Measurements from ENCODE around the gene MCTP2.

The MCTP2 gene

GRCh38 chr15:94314639-94315038, 83.3 kb downstream of the MCTP2 start:
- peaks cover 3% of the 10 kb centered on the region; the same call in 1 of the 2 replicates for H3K4me1 ChIP-seq (ENCODE audit: insufficient read depth, low read length)
- H3K9ac ChIP-seq (ENCODE audit: low read depth, low read length): no peak overlapping the region
- H3K36me3 ChIP-seq (ENCODE audit: insufficient read depth, low read depth, low read length): no peaks in the 10 kb centered on the region
- no peaks in the 10 kb centered on the region for H3K27me3 ChIP-seq (ENCODE audit: insufficient read depth, low read length)
- H3K27ac ChIP-seq (ENCODE audit: low read length): no peak overlapping the region
- H3K9me3 ChIP-seq (ENCODE audit: insufficient read depth, low read depth, low read length): no peaks in the 10 kb centered on the region
- no peak overlapping the region for H3K4me3 ChIP-seq (ENCODE audit: low read length)

GRCh38 chr15:94317211-94317610, 85.8 kb downstream of the MCTP2 start:
- Histone ChIP-seq H3K4me1 (ENCODE audit: insufficient read depth, low read length) (peaks cover 3% of the 10 kb centered on the region; the same call in 1 of the 2 replicates), H3K9me3 (ENCODE audit: insufficient read depth, low read depth, low read length) (no peaks in the 10 kb centered on the region), H3K27me3 (ENCODE audit: insufficient read depth, low read length) (no peaks in the 10 kb centered on the region), H3K9ac (ENCODE audit: low read depth, low read length) (no peak overlapping the region), H3K27ac (ENCODE audit: low read length) (no peak overlapping the region), H3K4me3 (ENCODE audit: low read length) (no peak overlapping the region), H3K36me3 (ENCODE audit: insufficient read depth, low read depth, low read length) (no peaks in the 10 kb centered on the region)

- Histone ChIP-seq H3K9me3 (ENCODE audit: insufficient read depth, low read depth, low read length) (no peaks in the 10 kb centered on the region), H3K27me3 (ENCODE audit: insufficient read depth, low read length) (no peaks in the 10 kb centered on the region), H3K4me1 (ENCODE audit: insufficient read depth, low read length) (no peaks in the 10 kb centered on the region), H3K4me3 (ENCODE audit: low read length) (no peak overlapping the region), H3K36me3 (ENCODE audit: insufficient read depth, low read depth, low read length) (no peaks in the 10 kb centered on the region), H3K27ac (ENCODE audit: low read length) (no peak overlapping the region), H3K9ac (ENCODE audit: low read depth, low read length) (no peak overlapping the region)
Measured at GRCh38 chr15:94322141-94322540, 90.8 kb downstream of the MCTP2 start.

- no peaks in the 10 kb centered on the region for H3K4me1 ChIP-seq (ENCODE audit: insufficient read depth, low read length)
- no peaks in the 10 kb centered on the region for H3K9me3 ChIP-seq (ENCODE audit: insufficient read depth, low read depth, low read length)
- H3K36me3 ChIP-seq (ENCODE audit: insufficient read depth, low read depth, low read length): no peaks in the 10 kb centered on the region
- H3K4me3 ChIP-seq (ENCODE audit: low read length): no peak overlapping the region
- no peak overlapping the region for H3K27ac ChIP-seq (ENCODE audit: low read length)
- no peak overlapping the region for H3K9ac ChIP-seq (ENCODE audit: low read depth, low read length)
- no peaks in the 10 kb centered on the region for H3K27me3 ChIP-seq (ENCODE audit: insufficient read depth, low read length)
Measured at GRCh38 chr15:94323076-94323475, 91.7 kb downstream of the MCTP2 start.

GRCh38 chr15:94324117-94324826, 92.9 kb downstream of the MCTP2 start:
- Histone ChIP-seq H3K27ac (ENCODE audit: low read length) (no peak overlapping the region), H3K4me1 (ENCODE audit: insufficient read depth, low read length) (no peaks in the 10 kb centered on the region), H3K9ac (ENCODE audit: low read depth, low read length) (no peak overlapping the region)

GRCh38 chr15:94324835-94325767, 93.7 kb downstream of the MCTP2 start:
- Histone ChIP-seq H3K4me1 (ENCODE audit: insufficient read depth, low read length) (no peaks in the 10 kb centered on the region), H3K27ac (ENCODE audit: low read length) (no peak overlapping the region), H3K9ac (ENCODE audit: low read depth, low read length) (no peak overlapping the region), H3K4me3 (ENCODE audit: low read length) (no peak overlapping the region), H3K36me3 (ENCODE audit: insufficient read depth, low read depth, low read length) (no peaks in the 10 kb centered on the region), H3K9me3 (ENCODE audit: insufficient read depth, low read depth, low read length) (no peaks in the 10 kb centered on the region), H3K27me3 (ENCODE audit: insufficient read depth, low read length) (no peaks in the 10 kb centered on the region)

More at GRCh38 chr15:94324117-94324826, 92.9 kb downstream of the MCTP2 start:
- Histone ChIP-seq H3K36me3 (ENCODE audit: insufficient read depth, low read depth, low read length) (no peaks in the 10 kb centered on the region), H3K27me3 (ENCODE audit: insufficient read depth, low read length) (no peaks in the 10 kb centered on the region), H3K4me3 (ENCODE audit: low read length) (no peak overlapping the region), H3K9me3 (ENCODE audit: insufficient read depth, low read depth, low read length) (no peaks in the 10 kb centered on the region)

- no peaks in the 10 kb centered on the region for H3K36me3 ChIP-seq (ENCODE audit: insufficient read depth, low read depth, low read length)
- no peak overlapping the region for H3K27ac ChIP-seq (ENCODE audit: low read length)
- H3K4me1 ChIP-seq (ENCODE audit: insufficient read depth, low read length): no peaks in the 10 kb centered on the region
- no peak overlapping the region for H3K9ac ChIP-seq (ENCODE audit: low read depth, low read length)
- H3K9me3 ChIP-seq (ENCODE audit: insufficient read depth, low read depth, low read length): no peaks in the 10 kb centered on the region
- H3K27me3 ChIP-seq (ENCODE audit: insufficient read depth, low read length): no peaks in the 10 kb centered on the region
- H3K4me3 ChIP-seq (ENCODE audit: low read length): no peak overlapping the region
Measured at GRCh38 chr15:94327356-94327936, 96.1 kb downstream of the MCTP2 start.

GRCh38 chr15:94331731-94332130, 100.4 kb downstream of the MCTP2 start:
- Histone ChIP-seq H3K9ac (ENCODE audit: low read depth, low read length) (no peak overlapping the region), H3K9me3 (ENCODE audit: insufficient read depth, low read depth, low read length) (no peaks in the 10 kb centered on the region), H3K36me3 (ENCODE audit: insufficient read depth, low read depth, low read length) (no peaks in the 10 kb centered on the region), H3K27me3 (ENCODE audit: insufficient read depth, low read length) (no peaks in the 10 kb centered on the region), H3K27ac (ENCODE audit: low read length) (no peak overlapping the region), H3K4me1 (ENCODE audit: insufficient read depth, low read length) (peaks cover 5% of the 10 kb centered on the region; the same call in 1 of the 2 replicates), H3K4me3 (ENCODE audit: low read length) (no peak overlapping the region)

GRCh38 chr15:94335616-94336015, 104.3 kb downstream of the MCTP2 start:
- Histone ChIP-seq H3K4me3 (ENCODE audit: low read length) (no peak overlapping the region), H3K9me3 (ENCODE audit: insufficient read depth, low read depth, low read length) (no peaks in the 10 kb centered on the region), H3K4me1 (ENCODE audit: insufficient read depth, low read length) (peaks cover 5% of the 10 kb centered on the region; the same call in 1 of the 2 replicates), H3K36me3 (ENCODE audit: insufficient read depth, low read depth, low read length) (no peaks in the 10 kb centered on the region), H3K27ac (ENCODE audit: low read length) (no peak overlapping the region), H3K9ac (ENCODE audit: low read depth, low read length) (no peak overlapping the region), H3K27me3 (ENCODE audit: insufficient read depth, low read length) (no peaks in the 10 kb centered on the region)

- Histone ChIP-seq H3K9me3 (ENCODE audit: insufficient read depth, low read depth, low read length) (no peaks in the 10 kb centered on the region), H3K9ac (ENCODE audit: low read depth, low read length) (no peak overlapping the region), H3K27ac (ENCODE audit: low read length) (no peak overlapping the region), H3K36me3 (ENCODE audit: insufficient read depth, low read depth, low read length) (no peaks in the 10 kb centered on the region), H3K4me3 (ENCODE audit: low read length) (no peak overlapping the region), H3K27me3 (ENCODE audit: insufficient read depth, low read length) (no peaks in the 10 kb centered on the region), H3K4me1 (ENCODE audit: insufficient read depth, low read length) (peaks cover 5% of the 10 kb centered on the region; the same call in 1 of the 2 replicates)
Measured at GRCh38 chr15:94336817-94337467, 105.6 kb downstream of the MCTP2 start.

GRCh38 chr15:94338243-94338846, 107.0 kb downstream of the MCTP2 start:
- Histone ChIP-seq H3K9ac (ENCODE audit: low read depth, low read length) (no peak overlapping the region), H3K4me3 (ENCODE audit: low read length) (no peak overlapping the region), H3K27ac (ENCODE audit: low read length) (no peak overlapping the region), H3K4me1 (ENCODE audit: insufficient read depth, low read length) (peaks cover 5% of the 10 kb centered on the region; the same call in 1 of the 2 replicates), H3K36me3 (ENCODE audit: insufficient read depth, low read depth, low read length) (no peaks in the 10 kb centered on the region), H3K27me3 (ENCODE audit: insufficient read depth, low read length) (no peaks in the 10 kb centered on the region), H3K9me3 (ENCODE audit: insufficient read depth, low read depth, low read length) (no peaks in the 10 kb centered on the region)

Measured in iPS-20b (cell line).